GM23338 (cell line): ENCODE results near the gene GTPBP4.

Experiments
- CREB1 ChIP-seq: fragments of 250-450 bp; sonication (Bioruptor Pico); IDR thresholded peaks from 2 replicates; pipeline ENCODE4 v1.5.0; 2020; ENCODE audit warnings: low read depth, mild to moderate bottlenecking, moderate library complexity
- CTCF ChIP-seq, 2 experiments: fragments of 200-600 bp in 1 of 2; sonication (generic) in 1 of 2; conservative IDR thresholded peaks; 2 replicates each; pipeline versions ENCODE4 v1.5.1 to v1.6.1; 2016 to 2017; ENCODE audit warnings: antibody characterized with exemption in 2 of 2, low read depth in 2 of 2, mild to moderate bottlenecking in 2 of 2, moderate library complexity in 1 of 2

GRCh38 chr10:1007583-1007982 is 19.3 kb downstream of the GTPBP4 start:
- no peak for TF ChIP-seq CTCF (conservative IDR thresholded peaks at IDR 0.05; ENCODE audit: low read depth in 2 of 2)
- TF ChIP-seq CREB1 (CRISPR knock-in tag): no peak
